Stimulated activated CD8-positive, alpha-beta memory T cell treated with anti-CD3 and anti-CD28 coated beads, Interleukin-4, amount 100 ng/mL, for 48 hours (primary cell): ENCODE results near the gene MYOCD.
"Not testable (repeated sequence)": the region's sequence is repeated elsewhere in the genome, so short reads cannot be mapped to it uniquely, and the experiment has no call there.

Source experiments
- DNase-seq: peaks from one replicate; pipeline ENCODE4 v3.0.0-alpha.2; 2020

MYOCD gene

GRCh38 chr17:12665263-12666210 is at the start of gene MYOCD:
MYOCD (plus strand) TSS chr17:12665890; CDS start chr17:12666189, 299 bp downstream.
- no peak for DNase-seq

GRCh38 chr17:12616161-12616560 is 49.5 kb upstream of the MYOCD start:
- DNase-seq = no peak

- no peak for DNase-seq
These were observed 47.1 kb upstream of the MYOCD start for GRCh38 chr17:12618557-12618956.

- no peak for DNase-seq
These were observed 46.1 kb upstream of the MYOCD start for GRCh38 chr17:12619459-12620199.

- DNase-seq = no peak
These were observed 45.4 kb upstream of the MYOCD start for GRCh38 chr17:12620200-12620720.

- no peak for DNase-seq
These were observed 43.0 kb upstream of the MYOCD start for GRCh38 chr17:12622726-12623125.

GRCh38 chr17:12623220-12623848 is 42.4 kb upstream of the MYOCD start:
- no peak for DNase-seq

GRCh38 chr17:12624211-12624610 is 41.5 kb upstream of the MYOCD start:
- no peak for DNase-seq

GRCh38 chr17:12625092-12625491 is 40.6 kb upstream of the MYOCD start:
- no peak for DNase-seq

- DNase-seq = no peak
These were observed 38.5 kb upstream of the MYOCD start for GRCh38 chr17:12627177-12627629.

GRCh38 chr17:12627781-12628451 is 37.8 kb upstream of the MYOCD start:
- no peak for DNase-seq

- no peak for DNase-seq
These were observed 34.6 kb upstream of the MYOCD start for GRCh38 chr17:12631076-12631475.

- DNase-seq = no peak
These were observed 32.9 kb upstream of the MYOCD start for GRCh38 chr17:12632785-12633184.

- DNase-seq = no peak
These were observed 30.8 kb upstream of the MYOCD start for GRCh38 chr17:12634789-12635414.

GRCh38 chr17:12635996-12636395 is 29.7 kb upstream of the MYOCD start:
- DNase-seq = not testable (repeated sequence)

GRCh38 chr17:12637015-12637414 is 28.7 kb upstream of the MYOCD start:
- DNase-seq = no peak

GRCh38 chr17:12637745-12638651 is 27.7 kb upstream of the MYOCD start:
- no peak for DNase-seq

- DNase-seq = no peak
These were observed 25.3 kb upstream of the MYOCD start for GRCh38 chr17:12640364-12640763.

- DNase-seq = no peak
These were observed 24.6 kb upstream of the MYOCD start for GRCh38 chr17:12641084-12641483.

- DNase-seq = no peak
These were observed 23.7 kb upstream of the MYOCD start for GRCh38 chr17:12642034-12642433.

GRCh38 chr17:12643822-12644221 is 21.9 kb upstream of the MYOCD start:
- no peak for DNase-seq
